Small intestine (tissue), 7 donors: ENCODE data around the gene SMG1. TPM values are rescaled to one million over a fixed set of nuclear protein-coding genes. Genes with fewer than 3 reads are reported as not detected.

Source experiments
- DNase-seq, 2 donors: peaks; one replicate each; pipeline versions ENCODE4 v3.0.0 to v3.0.0-alpha.2; 2013
- FAIRE-seq: peaks from 2 replicates; lab custom pipeline; 2012; peaks lifted over from hg19 to GRCh38; lab: Jason Lieb, UNC
- H3K27ac ChIP-seq, 3 donors: one replicate each; pipeline ENCODE4 v1.5.1; 2013; ENCODE audit warnings: low read length in 2 of 3, mild to moderate bottlenecking in 2 of 3, control low read depth in 1 of 3, inconsistent platforms in 1 of 3, low read depth in 1 of 3, moderate library complexity in 1 of 3
- H3K27me3 ChIP-seq, 3 donors: one replicate each; pipeline ENCODE4 v1.6.1; 2013; ENCODE audit warnings: low read length in 3 of 3, inconsistent platforms in 1 of 3; ENCODE audit not compliant: control insufficient read depth in 3 of 3, insufficient read depth in 3 of 3
- H3K36me3 ChIP-seq, 3 donors: one replicate each; pipeline ENCODE4 v1.6.1; 2013; ENCODE audit warnings: low read length in 3 of 3, inconsistent platforms in 1 of 3, low read depth in 1 of 3, mild to moderate bottlenecking in 1 of 3, moderate library complexity in 1 of 3; ENCODE audit not compliant: control insufficient read depth in 3 of 3, insufficient read depth in 2 of 3
- H3K4me1 ChIP-seq, 3 donors: one replicate each; pipeline ENCODE4 v1.6.1; 2013; ENCODE audit warnings: low read length in 2 of 3, inconsistent platforms in 1 of 3, low read depth in 1 of 3, mild to moderate bottlenecking in 1 of 3, moderate library complexity in 1 of 3; ENCODE audit not compliant: control insufficient read depth in 3 of 3, insufficient read depth in 2 of 3
- H3K4me3 ChIP-seq, 3 donors: one replicate each; pipeline ENCODE4 v1.5.1; 2013; ENCODE audit warnings: low read length in 3 of 3, control low read depth in 1 of 3, inconsistent platforms in 1 of 3, low read depth in 1 of 3, mild to moderate bottlenecking in 1 of 3, moderate library complexity in 1 of 3
- H3K9me3 ChIP-seq, 2 donors: one replicate each; pipeline ENCODE4 v1.6.1; 2013; ENCODE audit warnings: low read depth in 1 of 2, low read length in 1 of 2; ENCODE audit not compliant: control insufficient read depth in 2 of 2, insufficient read depth in 1 of 2
- WGBS, 3 donors: extraction: QIAGEN DNeasy Blood & Tissue Kit; methylation state at CpG; one replicate each; pipeline ENCODE4 v1.1.7; 2013; 5-methylcytosine and 5-hydroxymethylcytosine counted together
- polyA plus RNA-seq, 4 donors: library from polyadenylated mRNA; stranded (reverse) in 3 of 4; unstranded in 1 of 4; fragments of 200-250 nt in 3 of 4; fragments of 120-200 nt in 1 of 4; gene quantifications; one replicate each; pipeline versions ENCODE4 v1.2.1 to v1.2.3, GENCODE V29; 2013
- donor health status: healthy with polysubstance abuse.
- donor health status: control.
- donor health status: control.
- donor health status: Bipolar disorder and iron deficiency.
- donor health status: healthy.

Gene SMG1
- polyA plus RNA-seq, 4 donors: 9.2 to 43.4 (median 12.1) TPM

DNA sequence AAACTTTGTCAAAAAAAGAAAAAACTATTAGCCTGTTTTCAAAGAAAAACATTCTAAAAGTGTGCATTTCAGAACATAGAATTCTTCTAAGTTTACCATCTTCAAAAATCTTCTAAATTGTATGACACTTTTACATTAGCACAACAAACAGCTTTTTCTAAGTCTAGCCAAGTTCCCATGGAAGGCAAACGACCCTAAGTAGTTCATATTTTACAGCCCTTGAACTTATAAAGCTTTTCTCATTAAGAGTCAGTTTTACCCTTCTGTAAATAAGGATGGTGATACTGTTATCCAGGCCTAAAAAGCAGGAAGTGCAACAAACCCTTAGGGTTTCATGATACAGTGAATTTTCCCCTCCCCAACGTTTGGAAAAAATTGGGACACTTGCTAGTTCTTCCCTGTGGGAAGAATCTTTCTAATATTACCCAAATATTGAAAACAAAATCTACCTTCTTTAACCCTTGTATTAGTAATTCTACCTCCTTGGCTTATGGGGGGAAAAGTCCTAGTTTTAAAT is 120.9 kb downstream of the SMG1 start:
- Histone ChIP-seq H3K4me1 (peaks cover 0 to 3% (median 0%) of the 10 kb centered on the region in 3 donors), H3K36me3 (peaks cover 5 to 11% (median 5%) of the 10 kb centered on the region in 3 donors), H3K4me3 (no peak overlapping the region), H3K9me3 (no peaks in the 10 kb centered on the region), H3K27me3 (no peaks in the 10 kb centered on the region), H3K27ac (no peak overlapping the region)
- 12 to 30% (median 19%) methylated on average over 2 of the region's 2 CpGs for WGBS, 3 donors
- DNase-seq (no peak), FAIRE-seq (no peak)

DNA sequence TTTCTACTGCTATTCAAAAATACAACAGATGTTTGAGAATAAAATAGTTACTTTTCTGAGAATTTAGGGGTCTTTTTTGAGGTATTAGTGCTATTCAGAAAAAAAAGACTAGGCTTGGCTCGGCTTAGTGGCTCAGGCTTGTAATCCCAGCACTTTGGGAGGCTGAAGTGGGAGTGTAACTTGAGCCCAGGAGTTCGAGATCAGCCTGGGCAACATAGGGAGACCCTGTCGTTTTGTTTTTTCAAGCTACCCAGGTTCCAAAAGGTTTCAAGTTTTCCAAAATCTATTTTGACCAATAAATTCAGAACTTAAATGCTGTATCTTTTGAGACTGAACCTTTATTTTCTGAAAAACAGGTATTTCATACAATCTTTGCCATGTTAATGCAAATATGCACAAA is 121.7 kb downstream of the SMG1 start:
- Histone ChIP-seq H3K27ac (peak overlapping the region in 1 of 3 donors; percentile 66), H3K4me1 (peaks cover 3 to 10% (median 4%) of the 10 kb centered on the region in 3 donors)

DNA sequence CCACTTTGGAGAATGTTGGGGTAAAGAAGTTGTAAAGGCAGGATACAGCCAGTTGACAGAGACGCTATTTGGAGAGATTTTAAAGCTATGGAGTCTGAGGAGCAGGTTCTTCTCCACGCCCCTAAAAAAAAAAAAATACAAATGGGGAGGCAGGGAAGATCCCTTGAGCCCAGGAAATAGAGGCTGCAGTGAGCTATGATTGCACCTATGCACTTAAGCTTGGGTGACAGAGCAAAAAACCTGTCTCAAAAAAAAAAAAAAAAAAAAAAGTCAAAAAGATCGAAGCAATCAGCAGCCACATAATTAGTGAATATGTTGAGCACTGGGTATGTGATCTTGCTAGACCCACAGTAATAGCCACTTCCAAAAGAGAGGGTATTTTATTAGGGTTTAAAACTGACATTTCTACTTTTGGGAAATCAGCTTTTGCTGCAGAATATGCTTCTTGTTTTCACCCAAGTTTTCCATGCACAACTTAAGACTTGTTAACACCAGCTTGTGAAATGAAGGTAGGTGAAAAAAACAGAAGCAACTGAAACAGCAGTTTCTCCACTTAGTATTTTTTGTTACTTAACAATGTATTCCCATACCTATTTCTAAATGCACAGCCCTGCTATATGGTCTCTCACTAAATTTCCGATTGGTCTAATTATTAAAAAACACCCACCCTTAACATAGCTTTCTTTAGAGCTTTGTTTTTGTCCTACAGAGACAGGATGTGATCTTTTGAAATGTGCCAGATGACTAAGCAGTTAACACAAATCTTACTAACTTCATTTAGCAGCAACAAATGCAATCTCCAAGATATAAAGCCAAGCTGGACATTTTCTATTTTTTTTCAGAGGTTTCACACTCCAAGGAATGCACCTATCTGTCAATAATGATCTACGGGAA is 122.4 kb downstream of the SMG1 start:
- H3K4me1 ChIP-seq: peaks cover 3 to 10% (median 4%) of the 10 kb centered on the region in 3 donors

More for the DNA sequence above, 121.7 kb downstream of the SMG1 start:
- FAIRE-seq: no peak
- H3K9me3 ChIP-seq: no peaks in the 10 kb centered on the region
- H3K36me3 ChIP-seq: peaks cover 5 to 11% (median 5%) of the 10 kb centered on the region in 3 donors
- no peak for DNase-seq
- H3K27me3 ChIP-seq: no peaks in the 10 kb centered on the region
- WGBS, 3 donors: 60 to 89% (median 81%) methylated on average over 3 of the region's 3 CpGs
- no peak overlapping the region for H3K4me3 ChIP-seq

DNA sequence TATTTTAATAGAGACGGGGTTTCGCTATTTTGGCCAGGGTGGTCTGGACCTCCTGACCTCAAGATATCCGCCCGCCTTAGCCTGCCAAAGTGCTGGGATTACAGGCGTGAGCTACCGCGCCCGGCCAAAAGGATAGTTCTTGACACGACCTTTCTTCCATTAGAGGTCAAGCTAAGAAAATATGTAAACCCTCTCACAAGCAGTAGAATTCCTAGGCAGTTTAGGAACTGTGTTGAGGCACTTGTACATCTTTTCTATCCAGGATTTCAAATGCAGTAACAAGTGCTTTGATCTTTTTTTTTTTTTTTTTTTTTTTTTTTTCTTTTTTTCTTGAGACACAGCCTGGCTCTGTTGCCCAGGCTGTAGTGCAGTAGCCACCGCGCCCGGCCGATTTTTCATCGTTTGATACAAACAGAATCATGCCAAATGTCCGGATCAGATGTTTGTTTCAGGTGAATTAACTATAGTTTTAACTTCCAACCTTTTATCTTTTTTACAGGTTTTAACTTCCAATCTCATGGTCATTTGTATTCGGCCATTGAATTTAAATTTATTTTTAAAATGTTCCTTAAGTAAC is 123.4 kb downstream of the SMG1 start:
- peak overlapping the region in 1 of 3 donors; percentile 54 for H3K27ac ChIP-seq
- H3K4me1 ChIP-seq: peaks cover 3 to 10% (median 4%) of the 10 kb centered on the region in 3 donors
- H3K36me3 ChIP-seq: peaks cover 0 to 5% (median under 1%) of the 10 kb centered on the region in 3 donors
- DNase-seq (no peak), FAIRE-seq (no peak)
- H3K27me3 ChIP-seq: no peaks in the 10 kb centered on the region
- no peak overlapping the region for H3K4me3 ChIP-seq
- H3K9me3 ChIP-seq: no peaks in the 10 kb centered on the region
- WGBS, 3 donors: 92 to 94% (median 92%) methylated on average over 16 of the region's 16 CpGs

More for the DNA sequence above, 122.4 kb downstream of the SMG1 start:
- DNase-seq (no peak), FAIRE-seq (no peak)
- H3K27ac ChIP-seq: no peak overlapping the region
- H3K9me3 ChIP-seq: no peaks in the 10 kb centered on the region
- WGBS, 3 donors: 60 to 75% (median 65%) methylated on average over 5 of the region's 5 CpGs
- no peaks in the 10 kb centered on the region for H3K27me3 ChIP-seq
- peaks cover 0 to 7% (median under 1%) of the 10 kb centered on the region in 3 donors for H3K36me3 ChIP-seq
- H3K4me3 ChIP-seq: no peak overlapping the region

DNA sequence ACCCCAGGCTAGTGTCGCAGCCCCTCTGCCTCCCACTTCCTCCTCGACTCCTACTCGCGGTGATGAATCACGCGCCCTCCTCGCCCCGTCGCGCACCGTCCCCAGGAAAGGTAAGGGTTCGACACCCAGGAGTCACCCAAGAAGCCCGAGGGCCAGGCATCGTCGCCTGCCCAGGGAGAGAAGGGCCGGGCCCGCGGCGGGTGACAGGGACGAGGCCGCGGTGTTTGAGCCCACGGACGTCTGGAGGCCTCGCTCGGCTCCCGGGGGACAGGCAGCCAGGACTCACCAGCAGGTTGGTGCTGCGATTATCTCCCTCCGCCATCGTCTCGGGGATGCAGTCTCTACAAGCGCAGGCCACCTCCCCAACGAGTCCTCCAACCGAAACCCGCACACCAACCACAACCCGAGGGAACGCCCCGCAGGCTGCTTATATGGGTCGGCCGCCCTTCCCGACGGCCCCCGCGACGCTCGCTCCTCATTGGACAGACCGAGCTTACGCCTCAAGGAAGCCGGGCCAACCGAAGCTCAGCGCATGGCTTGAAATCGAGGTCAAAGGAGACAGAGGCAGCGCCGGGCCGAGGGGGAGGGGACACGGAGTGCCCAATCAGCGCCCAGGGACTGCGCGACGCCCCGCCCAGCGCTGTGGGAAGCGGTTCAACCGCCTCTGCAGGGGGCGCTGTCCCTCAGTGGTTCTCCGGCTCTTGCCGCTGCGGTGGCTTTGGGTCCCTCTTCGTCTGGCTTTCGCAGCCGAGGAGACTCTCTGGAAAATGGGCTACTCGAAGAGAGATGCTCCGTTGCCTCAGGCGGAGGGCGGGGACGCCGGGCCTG is 124.8 kb downstream of the SMG1 start, which contains the start of gene ARL6IP1:
ARL6IP1 (minus strand) TSS at position 405 of the 828 bp plus-strand sequence; CDS start at position 322, 83 bp downstream.
- peak within 1 kb of the TSS; percentile 82 to 98 (median 85) for H3K4me3 ChIP-seq
- peak within 1 kb of the TSS; percentile 91 to 97 (median 93) for H3K27ac ChIP-seq
- H3K27me3 ChIP-seq: no peaks in the 10 kb centered on the region
- peaks cover 0 to 2% (median 2%) of the 10 kb centered on the region in 3 donors for H3K36me3 ChIP-seq
- peaks cover 3 to 10% (median 7%) of the 10 kb centered on the region in 3 donors for H3K4me1 ChIP-seq
- peak; percentile 100 for DNase-seq
- WGBS, 3 donors: 0% methylated on average over 67 to 77 of the region's 77 CpGs
- peak; percentile 39 for FAIRE-seq
- H3K9me3 ChIP-seq: no peaks in the 10 kb centered on the region

DNA sequence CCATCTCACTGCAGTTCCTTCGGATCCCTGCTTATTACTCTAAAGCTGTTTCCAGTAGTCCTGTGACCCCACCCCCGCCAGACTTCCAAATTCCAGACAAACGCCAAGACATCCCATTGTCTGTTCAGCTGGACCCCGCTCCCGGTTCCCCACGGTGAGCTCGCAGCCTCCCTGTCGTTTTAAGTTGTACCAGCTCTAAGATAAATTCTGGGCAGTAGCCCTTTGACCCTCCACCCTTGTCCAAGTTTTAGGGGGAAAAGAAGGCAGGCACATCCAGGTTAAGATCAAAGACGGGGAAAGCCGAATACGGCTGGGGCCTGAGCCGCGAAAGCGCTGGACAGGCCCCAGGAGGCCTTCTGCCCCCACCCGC is 125.4 kb downstream of the SMG1 start:
- FAIRE-seq (no peak), DNase-seq (no peak)
- H3K9me3 ChIP-seq: no peaks in the 10 kb centered on the region
- no peaks in the 10 kb centered on the region for H3K27me3 ChIP-seq
- H3K36me3 ChIP-seq: peaks cover 0 to 4% (median 2%) of the 10 kb centered on the region in 3 donors
- 0 to 1% (median 0%) methylated on average over 15 of the region's 15 CpGs for WGBS, 3 donors
- peak overlapping the region; percentile 82 to 98 (median 85) for H3K4me3 ChIP-seq
- peak overlapping the region; percentile 91 to 94 (median 93) for H3K27ac ChIP-seq
- H3K4me1 ChIP-seq: peaks cover 5 to 13% (median 10%) of the 10 kb centered on the region in 3 donors

DNA sequence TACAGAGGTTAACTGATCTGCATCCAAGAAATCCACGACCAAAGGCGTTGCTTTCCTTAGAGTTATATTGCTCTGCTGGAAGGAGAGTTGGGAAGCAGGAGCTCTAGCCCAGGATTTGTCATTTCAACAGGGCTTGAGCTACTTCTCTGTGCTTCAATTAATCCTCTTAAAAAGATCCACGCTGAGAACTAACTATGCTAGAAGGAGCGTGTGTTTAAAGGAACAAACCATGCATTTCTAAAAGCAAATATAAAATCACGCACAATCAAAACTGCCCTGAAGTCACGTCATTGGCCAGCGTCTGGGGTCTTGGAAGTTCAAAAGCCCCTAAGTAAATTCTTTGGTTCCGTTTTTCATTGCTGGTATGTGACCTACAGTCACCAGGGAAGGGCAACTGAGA is 125.9 kb downstream of the SMG1 start:
- peak overlapping the region; percentile 82 to 98 (median 85) for H3K4me3 ChIP-seq
- peak overlapping the region in 1 of 3 donors; percentile 91 for H3K27ac ChIP-seq
- peaks cover 5 to 16% (median 10%) of the 10 kb centered on the region in 3 donors for H3K4me1 ChIP-seq
- no peak for FAIRE-seq
- peaks cover 0 to 4% (median 3%) of the 10 kb centered on the region in 3 donors for H3K36me3 ChIP-seq
- 0 to 3% (median 3%) methylated on average over 8 of the region's 8 CpGs for WGBS, 3 donors
- no peaks in the 10 kb centered on the region for H3K9me3 ChIP-seq
- H3K27me3 ChIP-seq: no peaks in the 10 kb centered on the region
- DNase-seq: peak; percentile 28 to 36
